ENCODE measurements around the gene CACUL1.

The CACUL1 gene

GRCh38 chr10:118732245-118733165 lies 22.3 kb downstream of the CACUL1 start:
- no peak for DNase-seq

DNA sequence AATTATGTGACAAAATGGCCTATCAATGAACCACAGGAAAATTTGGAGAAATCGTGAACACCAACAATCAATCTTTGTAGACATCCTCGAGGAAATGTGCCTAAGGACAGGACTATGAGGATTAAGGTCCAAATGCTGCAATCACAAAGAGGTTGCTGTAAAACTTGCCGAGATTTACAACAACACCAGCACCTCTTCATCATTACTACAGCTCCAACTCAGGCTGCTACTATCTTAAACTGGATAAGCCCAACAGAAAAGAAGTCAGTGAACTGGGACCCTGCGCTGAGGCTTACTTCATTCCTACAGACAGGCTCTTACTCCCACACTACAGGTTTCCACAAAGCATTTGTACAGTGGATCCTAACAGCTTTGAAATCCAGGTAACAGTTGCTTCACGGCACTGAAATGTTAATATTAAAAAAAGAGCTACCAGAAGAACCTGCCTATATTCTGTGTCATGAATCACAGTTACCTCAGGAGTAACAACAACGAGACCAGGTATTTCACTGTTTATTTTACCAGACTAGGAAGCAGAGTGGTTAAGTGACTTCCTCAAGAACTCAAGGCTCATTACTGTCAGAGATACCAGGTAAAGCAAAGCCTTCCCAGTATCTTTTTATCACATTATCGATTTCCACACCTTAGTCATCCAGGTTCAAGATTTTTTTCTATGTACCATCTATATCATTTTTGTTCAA lies 23.9 kb downstream of the CACUL1 start:
- no peak for DNase-seq

- no peak for DNase-seq
Observed at GRCh38 chr10:118729641-118730258, 25.0 kb downstream of the CACUL1 start.

- DNase-seq = no peak
Observed at GRCh38 chr10:118729200-118729599, 25.6 kb downstream of the CACUL1 start.

GRCh38 chr10:118725886-118726500 lies 28.8 kb downstream of the CACUL1 start:
- no peak for DNase-seq

GRCh38 chr10:118723466-118723865 lies 31.3 kb downstream of the CACUL1 start:
- no peak for DNase-seq

GRCh38 chr10:118721539-118721876 lies 33.3 kb downstream of the CACUL1 start:
- DNase-seq = no peak

DNA sequence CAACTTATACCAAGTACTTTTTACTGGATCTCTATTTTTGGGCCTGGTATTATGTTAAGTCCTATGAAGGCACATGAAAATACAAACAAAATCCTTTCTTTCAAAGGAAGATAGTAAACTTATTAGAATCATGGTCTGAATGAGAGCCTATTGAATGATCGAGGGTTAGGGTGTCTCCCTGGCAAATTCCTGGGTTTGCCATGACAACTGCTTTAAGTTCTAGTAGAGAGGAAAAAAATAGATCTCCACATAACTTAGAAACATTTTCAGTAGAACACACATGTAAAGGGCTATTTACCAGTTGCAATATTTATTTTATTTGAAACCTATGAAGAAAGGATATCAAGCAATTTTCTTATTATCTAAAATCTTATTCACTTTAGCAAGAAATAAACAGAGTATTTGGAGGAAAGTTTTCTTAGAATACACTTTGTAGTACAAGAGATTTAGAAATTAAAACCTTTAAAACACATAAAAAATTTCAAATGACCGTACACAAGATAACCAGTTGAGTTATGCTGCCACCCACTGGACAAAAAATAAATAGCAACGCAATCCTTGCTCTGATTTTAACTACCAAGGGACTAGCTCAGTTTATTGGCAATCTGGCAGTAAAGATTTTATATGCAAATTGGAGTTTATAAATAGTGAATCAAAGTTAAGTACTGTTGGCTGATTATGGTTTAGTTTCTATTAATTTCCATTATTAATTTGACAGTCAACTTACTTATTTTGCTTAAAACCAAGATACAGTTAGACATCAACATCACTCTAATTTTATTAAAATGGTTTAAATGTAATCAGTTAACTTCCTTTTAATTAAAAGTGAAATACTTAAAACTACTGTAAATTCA lies 33.9 kb downstream of the CACUL1 start:
- no peak for DNase-seq

DNA sequence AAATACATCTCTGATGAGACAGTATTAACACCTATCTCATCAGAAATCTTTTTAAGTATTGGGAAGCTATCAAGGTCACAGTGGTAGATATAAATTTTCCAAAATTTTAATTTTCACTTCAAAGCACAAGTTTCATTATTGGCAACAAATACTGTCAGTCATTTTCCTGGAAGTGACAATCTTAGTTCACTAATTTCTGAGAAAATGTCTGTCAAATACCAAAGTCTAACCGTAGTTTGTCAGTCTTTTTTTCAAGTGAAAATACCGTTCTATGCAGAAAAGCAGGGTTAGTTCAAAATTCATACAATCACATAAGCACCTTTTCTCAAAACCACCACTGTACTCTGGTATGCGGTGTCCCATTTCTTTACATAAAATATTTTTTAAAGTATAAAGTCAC lies 40.4 kb downstream of the CACUL1 start:
- DNase-seq = no peak

- DNase-seq = no peak
Observed at GRCh38 chr10:118712930-118713634, 41.7 kb downstream of the CACUL1 start.

GRCh38 chr10:118712080-118712479 lies 42.7 kb downstream of the CACUL1 start:
- DNase-seq = no peak

- DNase-seq = no peak
Observed at GRCh38 chr10:118710487-118710886, 44.3 kb downstream of the CACUL1 start.

DNA sequence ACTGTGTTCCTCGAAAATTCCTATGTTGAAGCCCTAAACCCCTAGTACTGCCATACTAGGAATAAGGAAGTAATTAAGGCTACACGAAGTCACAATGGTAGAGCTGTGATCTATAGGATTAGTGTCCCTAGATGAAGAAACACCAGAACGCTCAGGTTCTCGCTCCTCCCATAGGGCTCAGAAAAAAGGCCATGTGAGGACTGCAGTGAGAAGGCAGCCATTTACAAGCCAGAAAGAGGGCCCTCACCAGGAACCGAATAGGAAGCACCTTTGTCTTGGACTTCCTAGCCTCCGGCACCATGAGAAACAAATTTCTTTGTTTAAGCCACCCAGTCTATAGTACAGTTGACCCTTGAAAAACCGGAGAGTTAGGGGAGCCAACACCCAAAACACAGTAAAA lies 46.2 kb downstream of the CACUL1 start:
- DNase-seq = no peak

DNA sequence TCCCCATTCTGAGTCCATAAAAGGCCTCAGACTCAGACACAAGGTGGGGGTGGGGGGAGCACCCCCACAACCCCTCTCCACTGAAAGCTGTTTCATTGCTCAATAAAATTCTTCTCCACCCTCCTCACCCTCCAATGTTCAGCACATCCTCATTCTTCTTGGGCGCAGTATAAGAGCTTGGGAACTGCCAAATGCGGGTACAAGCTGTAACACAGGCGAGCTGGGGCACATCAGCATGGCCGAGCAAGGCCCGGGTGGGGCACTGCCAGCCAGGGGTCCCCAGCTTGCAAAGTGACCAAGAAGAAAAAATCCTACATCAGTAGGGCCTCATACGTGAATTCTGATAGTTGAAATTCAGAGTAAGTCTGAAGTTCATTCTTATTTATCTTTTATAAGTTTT lies 50.1 kb downstream of the CACUL1 start:
- no peak for DNase-seq

DNA sequence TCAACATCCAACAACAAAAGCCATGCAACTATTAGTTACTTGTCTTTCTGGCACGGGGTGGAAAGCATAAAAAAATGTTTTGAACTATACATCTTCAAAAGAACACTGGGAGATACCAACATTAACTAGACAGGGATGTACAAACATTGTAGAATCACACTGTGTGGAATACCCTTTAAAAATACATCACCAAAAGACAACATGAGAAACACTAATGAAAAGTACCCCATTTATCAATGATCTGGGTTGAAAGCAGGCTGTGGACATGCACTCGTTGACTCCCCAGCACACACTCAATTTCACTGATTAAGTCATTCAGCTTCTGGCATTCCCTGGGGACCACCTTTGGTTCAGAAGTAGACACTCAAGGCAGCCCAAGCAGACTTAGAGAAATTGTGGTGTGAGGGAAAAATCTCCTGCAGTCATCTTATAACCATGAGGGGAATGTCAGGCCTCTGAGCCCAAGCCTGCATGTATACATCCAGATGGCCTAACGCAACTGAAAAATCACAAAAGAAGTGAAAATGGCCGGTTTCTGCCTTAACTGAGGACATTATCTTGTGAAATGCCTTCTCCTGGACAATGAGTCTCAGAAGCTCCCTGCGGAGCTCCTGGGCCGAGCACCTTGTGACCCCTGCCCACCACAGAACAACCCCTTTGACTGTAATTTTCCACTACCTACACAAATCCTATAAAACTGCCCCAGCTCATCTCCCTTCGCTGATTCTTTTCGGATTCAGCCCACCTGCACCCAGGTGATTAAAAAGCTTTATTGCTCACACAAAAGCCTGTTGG lies 53.0 kb downstream of the CACUL1 start:
- no peak for DNase-seq

GRCh38 chr10:118698421-118698820 lies 56.3 kb downstream of the CACUL1 start:
- DNase-seq = no peak

- no peak for DNase-seq
Observed at GRCh38 chr10:118694848-118695247, 59.9 kb downstream of the CACUL1 start.

DNA sequence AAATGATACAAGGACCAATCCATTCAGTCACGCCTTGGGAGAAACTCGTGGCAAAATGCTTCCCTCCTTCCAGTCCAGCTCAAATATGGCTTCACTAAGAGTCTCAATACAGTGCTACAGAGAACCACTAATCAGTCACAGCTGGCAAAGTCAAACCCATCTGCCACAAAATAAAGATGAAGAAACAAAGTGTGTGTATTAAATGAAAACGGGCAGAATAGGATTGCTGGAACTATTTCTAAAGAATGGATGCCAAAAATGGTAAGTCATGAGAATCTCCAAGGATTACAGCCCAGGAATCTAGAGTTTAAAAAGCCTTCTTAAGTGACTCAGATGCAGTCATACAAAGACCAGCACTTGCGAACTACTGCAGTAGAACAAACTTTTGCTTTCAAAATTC lies 61.9 kb downstream of the CACUL1 start:
- DNase-seq = no peak

GRCh38 chr10:118689070-118689858 lies 65.5 kb downstream of the CACUL1 start:
- no peak for DNase-seq

DNA sequence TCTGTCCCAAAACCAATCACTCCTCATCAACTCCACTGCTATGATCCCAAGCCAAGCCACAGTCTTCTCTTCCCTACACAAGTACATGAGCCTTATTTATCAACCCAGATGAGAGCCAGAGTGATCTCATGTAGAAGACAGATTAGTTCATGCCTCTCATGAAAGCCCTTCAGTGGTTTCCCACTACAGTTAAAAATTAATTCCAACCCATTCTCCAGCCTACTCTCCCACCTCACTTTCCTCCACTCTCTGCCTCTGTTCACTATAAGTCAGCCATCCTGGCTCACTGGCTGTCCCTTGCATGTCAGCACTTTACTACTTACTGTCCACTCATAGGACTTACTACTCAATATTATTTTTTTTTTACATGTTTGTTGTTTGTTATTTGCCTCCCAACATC lies 67.3 kb downstream of the CACUL1 start:
- DNase-seq = no peak

Measured in NCI-H2029 (cell line).